ENCODE measurements around the gene CBLC. TPM values are rescaled to one million over a fixed set of nuclear protein-coding genes. Genes with fewer than 3 reads are reported as not detected.

CBLC gene
- total RNA-seq, 1 experiment from 2014 or later = 15.9 TPM

- Histone ChIP-seq H2BK5ac (ENCODE audit: insufficient read length, low read length) (no peak overlapping the region), H3K18ac (ENCODE audit: insufficient read length, low read depth, low read length) (no peak overlapping the region), H3K23ac (ENCODE audit: insufficient read length, low read depth, low read length) (no peak overlapping the region), H2BK20ac (ENCODE audit: low read depth, low read length, poor library complexity, severe bottlenecking) (no peak overlapping the region), H2AFZ (ENCODE audit: low read length) (no peak overlapping the region), H3K4me1 (ENCODE audit: insufficient read depth, low read length) (no peaks in the 10 kb centered on the region), H2BK120ac (ENCODE audit: low read depth, low read length, poor library complexity, severe bottlenecking) (no peak overlapping the region), H3K79me1 (ENCODE audit: insufficient read depth, low read depth, low read length, poor library complexity, severe bottlenecking) (no peaks in the 10 kb centered on the region), H3K23me2 (ENCODE audit: insufficient read length, low read depth, low read length, poor library complexity, severe bottlenecking) (peaks cover 4% of the 10 kb centered on the region), H2BK12ac (ENCODE audit: insufficient read length, low read depth, low read length) (no peak overlapping the region), H4K5ac (ENCODE audit: insufficient read length, low read depth, low read length) (no peak overlapping the region), H3K14ac (ENCODE audit: insufficient read depth, low read length) (no peak overlapping the region), H4K8ac (replicated peaks; ENCODE audit: insufficient read length, low read depth, low read length) (no peak overlapping the region), H3K27ac (ENCODE audit: insufficient read length, low read depth, low read length) (no peak overlapping the region), H3K9me3 (ENCODE audit: control insufficient read depth, low read depth, low read length) (no peaks in the 10 kb centered on the region), H3K79me2 (ENCODE audit: insufficient read depth, low read length) (no peaks in the 10 kb centered on the region), H4K20me1 (ENCODE audit: control insufficient read depth, insufficient read depth, insufficient read length) (no peaks in the 10 kb centered on the region), H2AK5ac (ENCODE audit: insufficient read length, low read length) (no peak overlapping the region), H4K91ac (ENCODE audit: insufficient read length, low read depth, low read length) (no peak overlapping the region), H3K27me3 (ENCODE audit: insufficient read depth, low read length) (no peaks in the 10 kb centered on the region), H3T11ph (ENCODE audit: low read length) (no peak overlapping the region), H2BK15ac (ENCODE audit: low read depth, low read length) (no peak overlapping the region), H3K9ac (ENCODE audit: extremely low read depth, insufficient read length, low read length) (no peak overlapping the region), H3K4ac (ENCODE audit: low read depth, low read length) (no peak overlapping the region), H3K4me2 (ENCODE audit: insufficient read depth, insufficient read length, low read length) (no peak overlapping the region), H3K56ac (ENCODE audit: insufficient read length, low read depth, low read length) (no peak overlapping the region)
- no peaks in the 10 kb centered on the region for H3K27me3 Mint-ChIP-seq (ENCODE audit: low read depth)
- peak overlapping the region in 1 of 3 experiments; percentile 19; a peak in 1 of 7 replicates for H3K27ac Mint-ChIP-seq
- H3K36me3 Mint-ChIP-seq (ENCODE audit: insufficient read depth in 1 of 3, low read depth in 3 of 3) = peaks cover 4 to 24% (median 15%) of the 10 kb centered on the region in 3 experiments; a peak in 6 of 7 replicates
- WGBS (ENCODE audit: extremely low coverage, insufficient read length, low lambda C conversion rate) = no CpG with 5 or more reads among the region's 5 CpGs
- TF ChIP-seq CTCF (conservative IDR thresholded peaks at IDR 0.05) = no peak
- H3K9me3 Mint-ChIP-seq = no peaks in the 10 kb centered on the region; a peak in 1 of 5 replicates
- H3K4me3 Mint-ChIP-seq = no peak overlapping the region
- no peak for DNase-seq
- H3K4me1 Mint-ChIP-seq = peaks cover 6 to 7% of the 10 kb centered on the region in 2 experiments
Observed at GRCh38 chr19:44782729-44783128, 5.0 kb downstream of the CBLC start.
